LHCN-M2 (cell line): ENCODE measurements around the gene DGKI. TPM values are rescaled to one million over a fixed set of nuclear protein-coding genes. Genes with fewer than 3 reads are reported as not detected.

Experiments used
- DNase-seq: peaks from one replicate; pipeline ENCODE4 v3.0.0-alpha.2; 2012; ENCODE audit warnings: low read depth
- total RNA-seq: library from RNA; depleted of rRNA; stranded (reverse); fragments of >200 nt; gene quantifications from 2 replicates; pipeline ENCODE4 v1.2.3, GENCODE V29; 2014

Gene DGKI
- total RNA-seq, 1 experiment from 2014 or later, result 4.2 TPM

DNA sequence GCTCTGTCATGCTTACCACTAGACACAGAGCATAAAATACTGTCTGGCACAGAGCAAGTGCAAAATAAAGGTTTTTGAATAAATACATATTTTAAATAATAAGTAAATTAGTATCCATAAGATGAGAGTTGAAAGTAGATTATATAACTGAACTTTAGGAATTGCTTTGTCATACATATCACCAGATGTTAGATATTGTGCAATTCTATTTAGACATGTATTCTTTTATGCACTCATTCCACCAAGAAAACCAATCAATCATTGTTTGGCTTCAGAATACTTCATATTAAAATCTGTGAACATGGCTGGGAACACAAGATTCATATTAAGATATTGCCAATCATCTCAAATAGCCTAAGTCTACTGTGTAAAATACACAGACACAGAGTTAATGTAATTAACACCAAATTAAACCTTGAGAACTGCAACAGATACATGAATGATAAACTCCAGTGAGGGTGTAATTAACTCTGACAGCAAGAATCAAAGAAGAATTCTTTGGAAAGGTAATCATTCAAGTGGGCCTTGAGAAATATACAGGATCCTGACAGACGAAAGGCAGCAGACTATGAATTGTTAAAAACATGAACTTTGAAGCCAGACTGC lies 302.2 kb downstream of the DGKI start:
- DNase-seq, result no peak

GRCh38 chr7:137539111-137539715 lies 307.6 kb downstream of the DGKI start:
- DNase-seq, result peak; percentile 85

- peak; percentile 85 for DNase-seq
Measured at GRCh38 chr7:137538361-137538762, 308.4 kb downstream of the DGKI start.

DNA sequence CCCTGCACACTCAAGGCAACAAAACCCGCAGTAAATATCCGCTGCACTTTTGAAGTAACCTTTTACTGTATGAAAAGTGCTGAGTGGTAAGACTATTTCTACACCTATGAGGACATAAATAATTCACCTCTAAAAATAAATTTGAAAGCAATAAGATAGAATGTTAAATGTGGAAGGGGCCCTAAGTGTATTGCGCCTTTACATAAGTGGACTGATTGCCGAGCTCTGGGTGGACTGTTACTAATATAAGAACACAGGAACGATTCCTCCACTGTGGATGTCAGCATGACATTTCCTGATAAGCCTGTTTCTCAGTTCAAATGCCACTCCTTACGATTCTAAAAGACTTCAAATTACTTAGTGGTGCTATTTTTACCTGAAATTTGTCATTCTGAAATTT lies 311.2 kb downstream of the DGKI start:
- DNase-seq, result no peak

- no peak for DNase-seq
Measured at GRCh38 chr7:137531671-137532070, 315.1 kb downstream of the DGKI start.

- no peak for DNase-seq
Measured at GRCh38 chr7:137527634-137528033, 319.1 kb downstream of the DGKI start.

DNA sequence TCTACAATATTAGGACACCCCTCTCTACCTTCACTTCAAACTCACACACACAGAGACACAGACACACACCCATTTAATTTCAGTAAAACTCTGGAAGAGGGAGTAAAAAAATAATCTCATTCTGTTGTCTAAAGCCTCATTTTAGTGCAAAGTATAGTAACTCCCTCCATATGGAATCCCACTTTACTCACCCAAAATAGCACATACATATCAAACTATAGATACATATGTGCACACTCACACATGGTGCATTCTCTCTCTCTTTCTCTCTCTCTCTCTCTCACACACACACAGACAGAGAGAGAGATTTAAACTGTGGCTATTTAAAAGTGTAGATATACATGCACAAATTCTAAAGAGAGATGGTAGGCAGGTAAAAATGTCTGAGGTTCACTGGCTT lies 323.6 kb downstream of the DGKI start:
- no peak for DNase-seq

GRCh38 chr7:137521451-137521850 lies 325.3 kb downstream of the DGKI start:
- no peak for DNase-seq

GRCh38 chr7:137519947-137520346 lies 326.8 kb downstream of the DGKI start:
- peak; percentile 35 for DNase-seq

DNA sequence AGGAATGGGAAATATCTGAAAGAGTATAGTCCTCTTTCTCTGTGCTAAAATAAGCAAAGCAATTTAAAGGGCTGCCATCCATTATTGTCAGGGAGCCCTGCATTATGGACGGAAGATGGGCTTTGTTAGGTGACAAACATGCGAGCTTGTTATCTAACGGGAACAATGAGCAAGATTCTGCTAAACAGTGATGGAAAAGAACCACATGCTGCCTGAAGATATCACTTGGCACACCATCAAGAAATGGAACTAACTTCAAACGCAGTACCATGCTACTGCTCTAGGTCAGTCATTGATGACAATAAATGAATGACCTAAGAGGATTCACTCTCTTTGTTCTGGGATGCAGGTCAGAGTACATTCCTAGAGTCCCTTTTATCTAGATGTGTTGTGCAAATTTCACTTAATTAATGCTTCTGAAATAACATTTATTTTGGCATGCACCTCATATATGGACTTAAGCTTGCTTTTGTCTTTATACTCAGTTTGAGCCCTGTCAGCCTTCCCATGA lies 327.5 kb downstream of the DGKI start:
- DNase-seq, result no peak

- no peak for DNase-seq
Measured at GRCh38 chr7:137513091-137513490, 333.7 kb downstream of the DGKI start.

GRCh38 chr7:137507096-137507495 lies 339.7 kb downstream of the DGKI start:
- DNase-seq, result no peak

GRCh38 chr7:137506031-137506430 lies 340.7 kb downstream of the DGKI start:
- no peak for DNase-seq

DNA sequence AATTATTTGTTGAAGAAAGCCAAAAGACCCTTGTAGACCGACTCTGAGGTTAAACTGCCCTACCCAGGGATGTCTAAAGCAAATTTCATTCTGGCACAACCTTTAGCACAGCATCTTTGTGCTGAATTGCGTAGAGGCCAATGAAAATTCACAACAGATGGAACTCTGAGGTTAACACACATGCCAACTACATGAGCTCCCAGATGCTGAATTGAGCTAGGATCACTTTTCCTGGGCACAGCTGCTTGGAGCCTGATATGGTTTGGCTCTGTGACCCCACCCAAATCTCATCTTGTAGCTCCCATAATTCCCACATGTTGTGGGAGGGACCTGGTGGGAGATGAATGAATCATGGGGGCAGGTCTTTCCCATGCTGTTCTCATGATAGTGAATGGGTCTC lies 345.2 kb downstream of the DGKI start:
- peak; percentile 51 for DNase-seq

GRCh38 chr7:137492889-137493288 lies 353.9 kb downstream of the DGKI start:
- no peak for DNase-seq

- no peak for DNase-seq
Measured at GRCh38 chr7:137489880-137490279, 356.9 kb downstream of the DGKI start.

GRCh38 chr7:137488038-137488437 lies 358.7 kb downstream of the DGKI start:
- no peak for DNase-seq

- DNase-seq, result no peak
Measured at GRCh38 chr7:137485818-137486217, 361.0 kb downstream of the DGKI start.

GRCh38 chr7:137484326-137484725 lies 362.4 kb downstream of the DGKI start:
- DNase-seq, result no peak

- no peak for DNase-seq
Measured at GRCh38 chr7:137482466-137482865, 364.3 kb downstream of the DGKI start.

GRCh38 chr7:137480824-137481365 lies 365.9 kb downstream of the DGKI start:
- no peak for DNase-seq

DNA sequence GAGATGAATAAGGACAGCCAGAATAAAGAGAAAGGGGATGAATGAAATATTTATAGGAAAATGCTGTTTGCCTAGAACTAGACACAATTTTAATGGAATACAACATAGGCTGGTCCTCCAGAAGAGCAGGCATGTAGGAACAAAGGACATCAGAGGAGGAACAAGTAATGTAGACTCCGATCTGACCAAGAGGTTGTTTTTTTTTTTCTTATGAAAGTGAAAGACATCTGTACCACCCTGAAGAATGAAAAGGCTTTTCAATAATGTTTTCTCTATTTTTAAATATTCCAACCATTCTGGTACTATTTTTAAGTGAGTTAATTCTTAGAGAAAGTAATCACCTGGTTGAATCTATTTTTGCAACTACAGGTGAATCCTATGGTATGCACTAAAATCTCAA lies 366.4 kb downstream of the DGKI start:
- DNase-seq, result no peak

DNA sequence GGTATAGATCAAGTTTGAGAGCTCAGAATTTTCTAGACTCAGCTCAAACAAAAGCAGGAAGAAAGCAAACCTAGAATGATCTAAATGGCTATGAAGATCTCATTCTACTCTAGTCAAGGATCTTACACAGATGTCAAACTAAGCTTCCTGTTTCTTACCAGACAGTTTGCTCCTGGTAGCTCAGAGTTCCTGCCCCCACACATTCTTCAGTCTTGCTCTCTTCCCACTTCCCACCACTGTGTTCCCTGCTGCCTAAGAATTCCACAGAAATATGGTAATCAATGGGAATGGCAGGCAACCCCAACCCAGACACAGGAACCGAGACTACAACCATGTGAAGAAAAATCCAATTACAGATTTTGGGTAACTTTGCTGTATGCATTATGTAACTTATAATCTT lies 369.8 kb downstream of the DGKI start:
- peak; percentile 17 for DNase-seq
